ENCODE measurements around the gene COA1. TPM values are rescaled to one million over a fixed set of nuclear protein-coding genes. Genes with fewer than 3 reads are reported as not detected.

COA1 gene
- total and polyA plus RNA-seq, 2 donors (not counting 1 experiment from before 2014, with no cell fraction given) = 28.7 to 72.7 TPM

DNA sequence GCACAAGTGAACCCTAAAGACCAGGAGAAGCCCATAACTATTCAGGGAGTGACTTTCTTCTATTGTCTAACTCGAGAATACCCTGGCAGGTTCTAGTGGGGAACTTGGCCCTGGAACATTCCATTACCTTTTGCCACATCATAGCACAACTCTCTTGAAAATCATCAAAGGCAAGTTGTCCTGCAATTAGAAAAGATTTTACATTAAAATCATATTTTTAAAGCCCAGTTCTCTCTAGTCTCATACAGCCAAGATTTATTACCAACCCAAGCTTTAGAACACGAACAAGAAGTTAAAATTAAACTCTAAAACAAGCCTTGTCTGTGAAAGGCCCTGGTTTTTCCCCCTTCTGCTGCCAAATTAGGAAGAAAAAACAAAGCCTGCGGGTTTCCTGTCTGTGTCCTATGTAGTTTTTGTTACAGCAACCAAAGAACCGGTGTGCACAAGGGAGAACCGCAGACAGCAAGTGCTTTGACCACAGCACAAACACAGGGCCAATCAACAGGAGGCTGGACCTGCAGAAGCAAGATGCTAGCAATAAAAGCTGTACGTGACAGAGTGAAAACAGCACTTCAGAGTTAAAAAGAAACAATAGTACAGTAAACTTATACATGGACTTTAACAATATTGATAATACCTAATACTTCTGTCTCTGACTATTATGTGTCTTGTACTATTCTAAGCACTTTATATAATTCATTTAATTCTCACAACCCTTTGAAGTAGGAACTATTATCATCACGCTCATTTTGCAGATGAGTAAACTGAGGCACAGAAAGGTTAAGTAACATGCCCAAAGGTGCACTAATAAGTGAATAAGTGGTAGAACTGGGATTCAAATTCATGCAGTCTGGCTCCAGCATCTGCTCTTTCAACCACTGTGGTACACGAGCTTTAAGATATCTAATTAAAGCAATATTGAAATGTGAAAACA is 80.6 kb downstream of the COA1 start:
- ChIA-PET POLR2A (interaction anchor here (1.1 to 6.1 kb wide), 6 partner anchors 22 to 65 kb away, joined by 3 to 68 read pairs (median 10); partner anchors contain the start of gene STK17A), CTCF (interaction anchor here (0.7 to 10.9 kb wide), 17 partner anchors 8 to 73 kb away, joined by 3 to 203 read pairs (median 4); partner anchors contain the start of gene STK17A)
- DNase-seq (peak; percentile 84), ATAC-seq (ENCODE audit: low read depth) (peak; percentile 50)
- peak overlapping the region; percentile 81 for H3K4me3 Mint-ChIP-seq
- no peak for TF ChIP-seq EZH2 (IDR thresholded peaks at IDR 0.05; ENCODE audit: borderline replicate concordance, insufficient read depth, low read depth, low read length, poor library complexity, severe bottlenecking)
- TF ChIP-seq, protein P1, sequence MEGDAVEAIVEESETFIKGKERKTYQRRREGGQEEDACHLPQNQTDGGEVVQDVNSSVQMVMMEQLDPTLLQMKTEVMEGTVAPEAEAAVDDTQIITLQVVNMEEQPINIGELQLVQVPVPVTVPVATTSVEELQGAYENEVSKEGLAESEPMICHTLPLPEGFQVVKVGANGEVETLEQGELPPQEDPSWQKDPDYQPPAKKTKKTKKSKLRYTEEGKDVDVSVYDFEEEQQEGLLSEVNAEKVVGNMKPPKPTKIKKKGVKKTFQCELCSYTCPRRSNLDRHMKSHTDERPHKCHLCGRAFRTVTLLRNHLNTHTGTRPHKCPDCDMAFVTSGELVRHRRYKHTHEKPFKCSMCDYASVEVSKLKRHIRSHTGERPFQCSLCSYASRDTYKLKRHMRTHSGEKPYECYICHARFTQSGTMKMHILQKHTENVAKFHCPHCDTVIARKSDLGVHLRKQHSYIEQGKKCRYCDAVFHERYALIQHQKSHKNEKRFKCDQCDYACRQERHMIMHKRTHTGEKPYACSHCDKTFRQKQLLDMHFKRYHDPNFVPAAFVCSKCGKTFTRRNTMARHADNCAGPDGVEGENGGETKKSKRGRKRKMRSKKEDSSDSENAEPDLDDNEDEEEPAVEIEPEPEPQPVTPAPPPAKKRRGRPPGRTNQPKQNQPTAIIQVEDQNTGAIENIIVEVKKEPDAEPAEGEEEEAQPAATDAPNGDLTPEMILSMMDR (IDR thresholded peaks at IDR 0.05) = no peak
- Histone ChIP-seq H3K4me1 (ENCODE audit: control insufficient read depth in 2 of 2, insufficient read depth in 2 of 2, low read length in 2 of 2) (peaks cover 93 to 97% of the 10 kb centered on the region in 2 donors), H3K36me3 (replicated peaks in 1 of 2; ENCODE audit: control extremely low read depth in 1 of 2, control insufficient read depth in 1 of 2, extremely low read depth in 1 of 2, insufficient read depth in 2 of 2, low read length in 1 of 2) (peaks cover 0 to 26% of the 10 kb centered on the region in 2 experiments), H3K79me2 (ENCODE audit: control insufficient read depth, insufficient read depth, low read length) (peaks cover 54% of the 10 kb centered on the region), H3K27ac (ENCODE audit: low read length in 2 of 2) (peak overlapping the region; percentile 87 to 97), H2AFZ (ENCODE audit: insufficient read depth, low read depth, low read length, poor library complexity, severe bottlenecking) (peak overlapping the region; percentile 3), H3K4me2 (replicated peaks; ENCODE audit: low read depth, low read length, poor library complexity, severe bottlenecking) (peak overlapping the region; percentile 76), H3K4me3 (ENCODE audit: control extremely low read depth in 1 of 5, extremely low read depth in 1 of 5, insufficient read depth in 1 of 5, low read depth in 2 of 5, low read length in 4 of 5) (peak overlapping the region; percentile 24 to 73 (median 50)), H3K9me3 (ENCODE audit: control extremely low read depth in 1 of 3, control insufficient read depth in 2 of 3, insufficient read depth in 1 of 3, low read length in 2 of 3) (peaks cover 0 to 11% (median 0%) of the 10 kb centered on the region in 3 donors), H3K9ac (ENCODE audit: low read length) (peak overlapping the region; percentile 70), H4K20me1 (ENCODE audit: control insufficient read depth, insufficient read depth, low read length, poor library complexity, severe bottlenecking) (no peaks in the 10 kb centered on the region), H3K27me3 (replicated peaks in 1 of 4; ENCODE audit: control extremely low read depth in 1 of 4, control insufficient read depth in 3 of 4, insufficient read depth in 4 of 4, low read length in 3 of 4) (no peaks in the 10 kb centered on the region)
- WGBS (ENCODE audit: insufficient coverage) = 0% methylated on average over 3 of the region's 8 CpGs
- peak overlapping the region; percentile 87 for H3K27ac Mint-ChIP-seq
- peaks cover 89% of the 10 kb centered on the region for H3K4me1 Mint-ChIP-seq
- H3K9me3 Mint-ChIP-seq (ENCODE audit: insufficient read depth) = no peaks in the 10 kb centered on the region
- no peaks in the 10 kb centered on the region for H3K27me3 Mint-ChIP-seq
- intact Hi-C loops (cut with micrococcal nuclease) = loop anchor here (1.0 to 5.0 kb wide), 5 partner anchors 10 to 61 kb away; no protein-coding TSS in a partner anchor
